HG03103 (cell line): ENCODE data around the gene KCNJ15.

Experiments used
- ATAC-seq: cut with Tn5 transposase; IDR thresholded peaks from one replicate; pipeline ENCODE4 v1.9.1; 2021; ENCODE audit warnings: low read depth; ENCODE audit not compliant: unreplicated experiment

KCNJ15 gene

GRCh38 chr21:38323721-38324531, 67.1 kb downstream of the KCNJ15 start:
- ATAC-seq: no peak

- ATAC-seq: no peak
These were observed 68.4 kb downstream of the KCNJ15 start for GRCh38 chr21:38325216-38325615.

- no peak for ATAC-seq
These were observed 69.1 kb downstream of the KCNJ15 start for GRCh38 chr21:38325731-38326420.

GRCh38 chr21:38326429-38326828, 69.6 kb downstream of the KCNJ15 start:
- ATAC-seq: no peak

- ATAC-seq: no peak
These were observed 70.1 kb downstream of the KCNJ15 start for GRCh38 chr21:38326899-38327298.

GRCh38 chr21:38327984-38328383, 71.2 kb downstream of the KCNJ15 start:
- ATAC-seq: no peak

- ATAC-seq: no peak
These were observed 72.4 kb downstream of the KCNJ15 start for GRCh38 chr21:38329162-38329561.

- no peak for ATAC-seq
These were observed 73.9 kb downstream of the KCNJ15 start for GRCh38 chr21:38330666-38331065.

- no peak for ATAC-seq
These were observed 76.8 kb downstream of the KCNJ15 start for GRCh38 chr21:38333301-38334272.

GRCh38 chr21:38334866-38335265, 78.1 kb downstream of the KCNJ15 start:
- no peak for ATAC-seq

- ATAC-seq: no peak
These were observed 81.0 kb downstream of the KCNJ15 start for GRCh38 chr21:38337793-38338192.

GRCh38 chr21:38340131-38340530, 83.3 kb downstream of the KCNJ15 start:
- no peak for ATAC-seq

GRCh38 chr21:38341546-38342012, 84.8 kb downstream of the KCNJ15 start:
- ATAC-seq: no peak

GRCh38 chr21:38342739-38343138, 85.9 kb downstream of the KCNJ15 start:
- ATAC-seq: no peak

- no peak for ATAC-seq
These were observed 86.9 kb downstream of the KCNJ15 start for GRCh38 chr21:38343691-38344090.

- ATAC-seq: no peak
These were observed 89.5 kb downstream of the KCNJ15 start for GRCh38 chr21:38346286-38346685.

- ATAC-seq: no peak
These were observed 92.4 kb downstream of the KCNJ15 start for GRCh38 chr21:38349111-38349746.

GRCh38 chr21:38349977-38350376, 93.2 kb downstream of the KCNJ15 start:
- ATAC-seq: no peak

- no peak for ATAC-seq
These were observed 93.9 kb downstream of the KCNJ15 start for GRCh38 chr21:38350684-38351083.
